Keratinocyte (primary cell): ENCODE data around the gene GEMIN8.

Experiments
- CTCF ChIP-seq, 3 experiments: IDR thresholded peaks in 1 of 3; conservative IDR thresholded peaks in 1 of 3; optimal IDR thresholded peaks in 1 of 3; 2 replicates in 2 of 3; 3 replicates in 1 of 3; pipeline versions ENCODE3 to v1.5.1; 2011; ENCODE audit warnings: low read length in 3 of 3, mild to moderate bottlenecking in 3 of 3, moderate library complexity in 2 of 3, control low read depth in 1 of 3, inconsistent platforms in 1 of 3; ENCODE audit not compliant: insufficient read depth in 2 of 3; ENCODE audit errors: extremely low read depth in 1 of 3
- EZH2 ChIP-seq: IDR thresholded peaks from one replicate; pipeline ENCODE4 v1.6.1; 2012; ENCODE audit warnings: inconsistent platforms, mild to moderate bottlenecking, low read length, moderate library complexity

- no peak for TF ChIP-seq CTCF (optimal IDR thresholded peaks at IDR 0.05 in 1 of 3, IDR thresholded peaks at IDR 0.05 in 1 of 3, conservative IDR thresholded peaks at IDR 0.05 in 1 of 3; ENCODE audit: extremely low read depth in 1 of 3, insufficient read depth in 2 of 3, low read length in 3 of 3)
- no peak for TF ChIP-seq EZH2
These were observed 62.1 kb downstream of the GEMIN8 start for GRCh38 chrX:13967636-13968035.
